HG03103 (cell line): Measurements from ENCODE around the gene STAT2.
"Not testable (repeated sequence)": the region's sequence is repeated elsewhere in the genome, so short reads cannot be mapped to it uniquely, and the experiment has no call there.

Experiments used
- ATAC-seq: cut with Tn5 transposase; IDR thresholded peaks from one replicate; pipeline ENCODE4 v1.9.1; 2021; ENCODE audit warnings: low read depth; ENCODE audit not compliant: unreplicated experiment

The STAT2 gene

DNA sequence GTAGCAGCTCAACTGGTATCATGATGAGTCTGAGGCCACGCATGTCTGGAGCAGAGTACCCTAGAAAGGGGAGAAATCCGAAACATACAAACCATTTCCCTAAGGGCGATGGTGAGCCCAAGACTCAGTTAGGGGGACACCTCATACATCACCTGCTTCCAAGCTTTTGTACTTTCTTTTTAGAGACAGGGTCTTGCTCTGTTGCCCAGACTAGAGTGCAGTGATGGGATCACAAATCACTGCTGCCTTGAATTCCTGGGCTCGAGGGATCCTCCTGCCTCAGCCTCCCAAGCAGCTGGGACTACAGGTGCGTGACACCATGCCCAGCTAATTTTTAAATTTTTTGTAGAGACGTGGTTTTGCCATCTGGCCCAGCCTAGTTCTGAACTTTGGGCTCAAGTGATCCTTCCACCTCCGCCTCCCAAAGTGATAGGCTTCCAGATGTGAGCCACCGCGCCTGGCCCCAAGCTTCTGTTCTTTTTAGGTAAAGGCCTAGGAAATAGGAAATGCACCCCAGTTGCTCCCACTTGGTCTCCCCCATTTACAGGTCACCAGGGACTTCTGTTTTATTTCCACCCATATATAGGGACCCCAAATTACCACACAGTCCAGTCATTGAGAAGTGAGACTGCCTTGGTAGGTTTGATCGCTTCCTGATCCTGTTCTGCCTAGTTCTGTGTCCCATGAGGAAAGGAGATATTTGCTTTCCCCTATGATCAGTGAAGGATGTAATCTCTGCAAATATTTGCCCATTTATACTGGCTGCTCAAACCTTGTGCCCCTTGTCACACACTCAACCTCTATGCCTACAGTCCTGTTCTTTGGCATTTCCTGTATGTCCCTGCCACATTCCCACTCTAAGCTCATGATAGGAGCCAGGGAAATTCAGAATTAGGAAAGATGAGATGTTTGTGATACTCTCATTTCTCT, 2.5 kb upstream of the STAT2 start, which contains the start of gene APOF:
APOF (minus strand) TSS at position 728 of the 930 bp plus-strand sequence; CDS start at position 616, 112 bp downstream.
- no peak for ATAC-seq

DNA sequence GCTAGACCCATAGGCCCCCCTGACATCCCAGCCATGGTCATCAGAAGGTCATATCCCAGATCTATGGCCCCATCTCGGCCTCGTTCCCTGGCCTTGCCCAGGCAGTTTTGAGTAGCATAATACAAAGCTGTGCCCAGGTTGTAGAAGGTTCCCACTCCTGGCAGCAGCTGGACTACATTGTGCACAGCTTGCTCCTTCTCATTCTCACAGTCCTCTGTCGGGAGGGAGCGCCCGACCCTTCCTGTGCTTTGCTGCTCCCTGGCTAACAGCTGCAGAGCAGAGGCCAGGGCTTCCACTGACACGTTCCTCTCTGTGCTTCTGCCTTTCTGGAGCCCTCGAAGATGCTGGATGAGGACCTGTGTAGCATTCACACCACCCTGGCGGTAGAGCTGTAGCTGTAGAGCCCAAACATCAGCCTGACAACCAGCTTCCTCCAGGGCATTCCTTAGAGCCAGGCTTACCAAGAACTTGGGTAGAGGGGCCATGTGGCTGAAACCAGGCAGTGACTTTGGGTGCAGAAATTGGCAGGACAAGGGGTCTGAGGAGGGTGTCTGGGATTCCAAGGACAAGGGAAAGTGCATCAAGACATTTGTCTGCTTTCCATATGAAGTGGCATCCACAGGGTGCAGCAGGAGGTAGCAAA, 1.7 kb upstream of the STAT2 start:
- no peak for ATAC-seq

DNA sequence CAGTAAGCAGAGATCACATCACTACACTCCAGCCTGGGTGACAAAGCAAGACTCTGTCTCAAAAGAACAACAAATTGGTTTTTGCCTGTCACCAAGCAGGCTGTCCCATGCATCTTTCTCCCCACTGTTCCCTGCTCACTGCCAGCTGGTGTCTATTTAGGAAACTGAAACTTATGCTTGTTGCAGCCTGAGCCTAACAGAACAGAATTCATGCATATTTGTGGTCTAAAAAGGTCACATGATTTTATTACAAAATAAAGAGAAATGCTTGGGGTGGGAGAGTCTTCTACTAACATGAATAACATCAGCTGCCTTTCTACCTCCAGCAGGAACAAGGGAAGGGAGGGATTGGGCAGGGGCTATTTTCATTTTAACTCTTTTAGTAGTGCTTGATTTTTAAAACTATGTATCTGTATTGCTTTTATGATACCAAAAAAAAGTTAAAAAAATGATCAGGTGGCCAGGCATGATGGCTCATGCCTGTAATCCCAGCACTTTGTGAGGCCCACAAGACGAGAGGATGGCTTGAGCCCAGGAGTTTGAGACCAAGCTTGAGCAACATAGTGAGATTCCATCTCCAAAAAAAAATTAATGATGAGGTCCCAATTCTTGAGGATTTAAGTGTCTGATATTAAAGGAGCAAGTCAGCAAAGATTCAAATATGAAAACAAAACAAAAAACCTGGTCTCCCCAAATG, 923 bp downstream of the STAT2 start:
- no peak for ATAC-seq

DNA sequence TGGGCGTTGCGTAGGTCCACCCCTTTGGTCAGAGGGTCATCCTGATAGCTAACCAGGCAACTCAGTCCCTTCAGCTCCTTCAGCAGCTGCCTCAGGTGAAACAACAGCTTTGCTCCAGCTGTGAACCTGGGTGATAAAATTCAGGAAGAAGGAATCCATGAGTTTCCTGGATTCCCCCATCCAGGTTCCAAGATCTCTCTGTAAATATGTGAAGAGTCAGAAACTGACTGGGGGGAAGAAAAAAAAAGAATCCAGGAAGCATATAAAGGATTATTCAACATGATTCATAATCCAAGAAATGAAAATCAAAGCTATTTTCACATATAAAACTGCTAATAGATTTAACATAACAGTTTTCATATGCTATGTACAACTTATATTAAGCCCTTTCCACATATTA, 8.6 kb downstream of the STAT2 start:
- no peak for ATAC-seq

DNA sequence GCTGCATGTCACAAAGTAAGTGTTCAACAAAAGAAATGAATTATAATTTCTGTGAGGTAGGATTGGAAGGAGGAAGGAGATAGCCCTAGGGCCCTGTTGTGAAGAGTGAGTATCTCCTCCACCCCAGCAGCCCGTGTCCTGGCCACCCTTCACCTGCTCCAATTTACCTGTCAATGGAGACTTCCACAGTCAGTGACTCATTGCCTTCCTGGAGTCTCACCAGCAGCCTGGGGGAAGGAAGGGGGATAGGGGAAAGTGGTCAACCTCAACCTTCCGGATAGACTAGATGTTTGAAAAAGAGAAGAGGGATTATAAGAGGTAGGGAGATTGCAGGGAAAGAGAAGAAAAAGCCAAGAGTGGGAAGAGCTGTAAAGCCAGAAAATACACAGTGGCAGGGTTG, 9.2 kb downstream of the STAT2 start:
- ATAC-seq, result no peak

DNA sequence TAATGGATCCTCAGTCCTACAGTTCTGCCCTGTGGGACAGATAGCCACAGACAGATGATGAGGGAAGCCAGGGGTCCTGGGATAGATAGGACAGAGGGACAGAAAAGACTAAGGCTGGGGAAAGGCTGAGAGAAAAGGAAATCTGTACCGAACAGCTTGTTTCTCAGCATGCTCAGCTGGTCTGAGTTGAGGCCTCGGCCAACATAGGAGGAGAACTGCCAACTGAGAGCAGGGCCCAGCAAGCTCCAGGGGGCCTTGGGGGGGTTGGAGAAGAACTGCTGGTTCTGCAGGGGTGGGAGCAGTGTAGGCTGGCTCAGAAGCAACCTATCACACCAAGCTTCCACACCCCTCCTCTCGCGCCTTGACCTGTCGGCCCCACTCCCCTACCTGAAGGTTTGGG, 11.1 kb downstream of the STAT2 start:
- no peak for ATAC-seq

DNA sequence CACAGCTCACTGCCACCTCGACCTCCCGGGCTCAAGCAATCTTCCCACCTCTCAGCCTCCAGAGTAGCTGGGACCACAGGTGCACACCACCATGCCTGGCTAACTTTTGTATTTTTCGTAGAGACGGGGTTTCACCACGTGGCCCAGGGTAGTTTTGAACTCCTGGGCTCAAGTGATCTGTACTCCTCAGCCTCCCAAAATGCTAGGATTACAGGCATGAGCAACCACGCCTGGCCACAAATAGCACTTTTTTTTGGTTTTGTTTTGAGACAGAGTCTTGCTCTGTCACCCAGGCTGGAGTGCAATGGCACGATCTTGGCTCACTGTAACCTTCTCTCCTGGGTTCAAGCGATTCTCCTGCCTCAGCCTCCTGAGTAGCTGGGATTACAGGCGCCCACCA, 12.7 kb downstream of the STAT2 start:
- not testable (repeated sequence) for ATAC-seq

DNA sequence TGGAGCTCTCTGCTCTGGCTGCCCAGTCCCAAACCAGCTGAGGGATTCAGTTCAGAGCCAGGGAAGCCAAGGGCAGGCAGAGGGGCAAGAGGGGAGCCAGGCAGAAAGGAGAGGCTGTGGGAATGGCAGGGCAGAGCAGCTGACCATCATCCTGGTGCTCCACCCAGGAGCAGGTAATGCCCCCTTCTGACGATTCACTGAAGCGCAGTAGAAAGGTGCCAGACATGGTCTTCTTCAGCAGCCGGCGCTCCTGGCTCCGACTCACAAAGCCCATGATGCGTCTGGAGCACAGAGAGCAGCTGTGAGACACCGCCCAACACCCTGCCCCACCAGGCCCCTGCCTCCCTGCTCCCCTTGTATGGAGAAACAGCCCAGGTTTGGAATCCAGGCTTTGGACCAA, 13.2 kb downstream of the STAT2 start:
- ATAC-seq, result no peak

DNA sequence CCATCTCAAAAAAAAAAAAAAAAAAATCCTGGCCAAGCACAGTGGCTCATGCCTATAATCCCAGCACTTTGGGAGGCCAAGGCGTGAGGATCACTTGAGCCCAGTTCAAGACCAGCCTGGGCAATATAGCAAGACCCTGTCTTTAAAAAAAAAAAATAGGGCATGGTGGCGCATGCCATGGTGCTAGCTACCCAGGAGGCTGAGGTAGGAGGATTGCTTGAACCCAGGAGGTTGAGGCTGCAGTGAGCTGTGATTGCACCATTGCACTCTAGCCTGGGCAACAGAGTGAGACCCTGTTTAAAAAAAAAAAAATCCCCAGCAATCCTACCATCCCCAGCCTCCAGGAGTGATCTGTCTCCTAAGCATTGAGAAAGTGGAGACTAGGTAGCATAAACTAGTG, 17.6 kb downstream of the STAT2 start:
- ATAC-seq, result not testable (repeated sequence)

DNA sequence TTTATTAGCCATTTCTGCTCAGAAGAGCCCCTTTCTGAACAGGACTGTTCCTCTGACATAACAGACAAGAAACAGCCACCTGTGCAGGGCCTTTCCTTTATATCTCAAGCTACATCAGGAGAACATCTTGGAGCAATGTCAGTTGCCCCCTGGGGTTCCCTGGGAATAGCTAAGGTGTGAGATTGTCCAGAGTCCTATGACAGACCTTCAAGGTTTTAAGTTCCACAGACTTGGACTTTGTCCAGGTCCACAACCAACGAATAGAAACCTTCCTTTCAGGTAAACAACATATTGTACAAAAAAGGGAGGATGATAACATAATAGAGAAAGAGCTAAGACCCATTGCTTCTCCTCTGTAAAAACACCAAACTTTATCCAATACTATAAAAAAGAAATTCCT, 18.3 kb downstream of the STAT2 start:
- no peak for ATAC-seq

DNA sequence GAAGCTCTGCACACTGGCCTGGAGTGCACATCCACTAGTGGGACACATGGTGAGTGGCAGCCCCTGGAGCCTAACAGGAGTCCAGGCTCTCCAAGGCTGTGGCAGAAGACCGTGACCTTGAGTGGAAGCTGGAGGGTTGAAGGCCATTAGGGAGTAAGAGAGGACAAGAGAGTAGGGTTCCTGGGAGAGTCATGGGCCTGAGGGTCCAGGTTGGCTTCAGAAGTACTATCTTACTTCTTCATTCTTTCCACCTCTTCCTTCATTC, 20.8 kb downstream of the STAT2 start:
- no peak for ATAC-seq

DNA sequence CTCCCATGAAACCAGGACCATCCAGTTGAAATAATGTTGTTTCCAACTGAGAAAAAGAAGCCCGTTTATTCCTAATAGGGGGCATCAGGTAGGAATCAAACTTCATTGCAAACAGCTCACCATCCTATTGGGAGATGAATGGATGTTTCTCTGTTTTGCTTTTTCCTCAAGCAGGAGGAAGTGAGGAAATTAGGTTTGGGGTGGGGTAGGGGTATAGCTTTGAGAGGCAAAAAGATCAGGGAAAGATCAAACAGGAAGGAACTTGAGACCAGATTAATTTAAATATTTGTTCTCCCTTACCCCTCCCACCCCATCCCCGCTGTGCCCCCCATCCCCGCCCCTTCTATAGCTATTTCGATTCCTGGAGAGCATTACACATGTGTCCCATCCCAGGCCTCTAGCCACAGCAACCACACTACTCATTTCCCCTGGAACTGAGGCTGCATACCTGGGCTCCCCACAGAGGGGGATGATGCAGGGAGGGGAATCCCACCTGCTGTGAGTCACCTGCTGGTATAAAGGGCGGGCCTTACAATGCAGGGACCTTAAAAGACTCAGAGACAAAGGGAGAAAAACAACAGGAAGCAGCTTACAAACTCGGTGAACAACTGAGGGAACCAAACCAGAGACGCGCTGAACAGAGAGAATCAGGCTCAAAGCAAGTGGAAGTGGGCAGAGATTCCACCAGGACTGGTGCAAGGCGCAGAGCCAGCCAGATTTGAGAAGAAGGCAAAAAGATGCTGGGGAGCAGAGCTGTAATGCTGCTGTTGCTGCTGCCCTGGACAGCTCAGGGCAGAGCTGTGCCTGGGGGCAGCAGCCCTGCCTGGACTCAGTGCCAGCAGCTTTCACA, 21.4 kb downstream of the STAT2 start, which contains the start of gene IL23A:
IL23A (plus strand) TSS at position 577 of the 850 bp plus-strand sequence; CDS start at position 738, 161 bp downstream.
- ATAC-seq, result no peak

DNA sequence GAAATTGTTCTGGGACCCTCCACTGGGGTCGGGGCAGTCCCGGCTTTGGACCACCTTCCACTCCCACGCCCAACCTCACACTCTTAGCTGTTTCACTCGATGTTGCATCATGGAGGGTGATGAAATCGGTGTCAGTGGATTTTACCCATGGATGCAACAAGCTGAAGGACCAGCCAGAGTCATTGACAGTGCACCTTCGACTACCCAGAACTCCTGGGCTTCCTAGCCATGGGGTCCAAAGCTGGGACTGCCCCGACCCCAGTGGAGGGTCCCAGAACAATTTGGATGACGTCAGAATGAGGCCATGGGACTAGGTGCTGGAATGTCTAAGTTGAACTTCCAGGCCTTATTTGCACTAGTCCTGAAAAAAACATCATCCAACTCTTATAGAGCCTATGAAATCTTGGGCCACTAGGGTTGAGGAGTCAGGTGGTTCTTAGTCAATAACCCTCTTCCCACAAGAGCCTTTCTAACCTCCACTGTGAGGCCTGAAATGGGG, 22.1 kb downstream of the STAT2 start:
- ATAC-seq, result no peak

DNA sequence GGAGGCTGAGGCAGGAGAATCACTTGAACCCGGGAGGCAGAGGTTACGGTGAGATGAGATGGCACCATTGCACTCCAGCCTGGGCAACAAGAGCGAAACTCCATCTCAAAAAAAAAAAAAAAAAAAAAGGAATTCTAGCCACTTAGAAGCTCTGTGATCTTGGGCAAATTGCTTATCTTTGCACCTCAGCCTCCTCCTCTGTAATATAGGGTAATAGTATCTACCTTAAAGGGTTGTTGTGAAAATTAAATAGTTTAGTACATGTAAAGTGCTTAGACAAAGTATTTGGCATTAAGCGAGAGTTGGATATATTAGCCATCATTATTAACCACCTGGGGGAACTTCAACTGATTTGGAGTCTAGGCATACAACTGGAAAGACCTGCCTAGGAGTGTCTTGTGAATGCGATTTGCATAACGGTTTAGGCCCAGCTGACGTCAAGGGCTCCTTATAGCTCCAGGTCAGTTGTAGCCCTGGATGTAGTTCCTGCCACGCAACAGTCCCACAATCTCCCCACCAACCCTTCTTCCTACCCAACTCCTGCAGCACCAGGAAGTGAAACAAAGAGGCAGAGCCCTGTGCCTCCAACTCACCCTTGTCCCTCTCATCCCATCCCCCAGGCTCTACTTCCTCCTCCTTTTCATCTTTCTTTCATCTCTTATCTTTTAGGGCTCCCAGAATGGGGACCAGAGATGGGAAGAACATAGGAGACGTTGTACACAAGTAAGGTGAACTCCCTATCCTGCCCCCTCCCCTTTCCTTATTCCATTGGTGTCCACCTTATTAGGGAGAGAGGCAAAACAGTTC, 23.3 kb downstream of the STAT2 start:
- no peak for ATAC-seq

DNA sequence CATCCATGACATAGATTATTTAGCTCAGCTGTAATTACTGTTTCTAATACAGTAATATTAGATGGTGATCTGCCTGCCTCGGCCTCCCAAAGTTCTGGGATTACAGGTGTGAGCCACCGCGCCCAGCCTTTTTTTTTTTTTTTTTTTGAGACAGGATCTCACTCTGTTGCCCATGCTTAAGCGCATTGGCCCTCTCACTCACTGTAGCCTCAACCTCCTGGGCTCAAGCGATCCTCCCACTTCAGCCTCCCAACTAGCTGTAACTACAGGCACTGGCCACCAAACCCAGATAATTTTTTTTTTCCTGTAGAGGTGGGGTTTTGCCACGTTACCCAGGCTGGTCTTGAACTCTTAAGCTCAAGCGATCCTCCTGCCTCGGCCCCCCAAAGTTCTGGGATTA, 24.4 kb downstream of the STAT2 start:
- not testable (repeated sequence) for ATAC-seq

DNA sequence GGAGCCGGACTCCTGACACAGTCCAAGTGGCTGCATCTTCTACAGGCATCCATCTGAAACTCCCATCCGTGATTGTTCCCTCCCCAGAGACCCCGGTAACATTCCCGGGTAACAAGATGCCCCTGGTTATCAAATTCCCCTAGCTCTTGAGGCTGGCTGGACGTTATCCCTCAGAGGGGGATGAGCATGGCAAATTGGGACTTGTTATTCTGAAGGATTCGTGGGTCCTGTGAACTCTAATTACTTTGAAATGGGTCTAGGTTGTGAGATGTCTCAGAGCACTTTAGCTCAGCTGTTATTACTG, 25.5 kb downstream of the STAT2 start:
- ATAC-seq, result no peak

DNA sequence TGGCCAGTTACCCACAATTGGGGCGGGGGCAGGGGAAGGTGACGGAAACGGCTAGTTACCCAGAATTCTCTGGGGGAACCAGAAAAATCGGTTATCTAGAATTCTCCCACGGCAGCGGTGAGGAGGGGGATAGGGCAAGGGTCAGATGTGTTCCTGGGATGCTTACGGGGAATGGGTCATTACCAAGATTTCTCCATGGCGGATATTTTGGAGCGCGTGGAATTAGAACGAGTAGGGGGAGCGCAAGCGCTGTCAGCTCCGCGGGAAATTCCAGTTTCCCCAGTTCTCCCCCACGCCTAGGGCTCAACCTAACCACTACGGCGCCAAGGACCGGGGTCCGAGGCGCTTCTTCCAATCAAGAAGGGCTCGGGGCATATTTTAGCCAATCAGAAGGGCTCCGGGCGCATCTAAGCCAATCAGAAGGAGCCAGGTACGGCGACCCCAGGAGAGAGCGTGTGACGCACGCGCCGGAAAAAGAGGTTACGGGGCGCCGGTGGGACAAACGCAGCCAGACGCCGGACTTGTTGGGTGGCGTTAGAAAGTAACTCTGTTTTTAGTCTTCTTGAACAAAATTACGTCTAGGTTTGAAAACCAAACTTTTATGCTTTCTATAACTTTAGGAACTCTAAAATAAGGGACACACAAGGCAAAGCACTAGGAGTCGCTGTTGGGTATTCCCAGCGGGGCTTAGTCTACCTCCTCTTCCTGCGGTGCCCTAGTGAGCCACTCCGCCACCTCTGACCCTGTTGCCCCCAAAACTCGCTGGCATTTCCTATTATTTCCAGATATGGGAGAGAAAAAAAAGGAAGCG, 26.0 kb downstream of the STAT2 start, which contains the start of gene PAN2:
PAN2 (minus strand) TSS at position 322 of the 811 bp plus-strand sequence. CDS start 906 bp downstream, outside the sequence.
- peak; percentile 92 for ATAC-seq

DNA sequence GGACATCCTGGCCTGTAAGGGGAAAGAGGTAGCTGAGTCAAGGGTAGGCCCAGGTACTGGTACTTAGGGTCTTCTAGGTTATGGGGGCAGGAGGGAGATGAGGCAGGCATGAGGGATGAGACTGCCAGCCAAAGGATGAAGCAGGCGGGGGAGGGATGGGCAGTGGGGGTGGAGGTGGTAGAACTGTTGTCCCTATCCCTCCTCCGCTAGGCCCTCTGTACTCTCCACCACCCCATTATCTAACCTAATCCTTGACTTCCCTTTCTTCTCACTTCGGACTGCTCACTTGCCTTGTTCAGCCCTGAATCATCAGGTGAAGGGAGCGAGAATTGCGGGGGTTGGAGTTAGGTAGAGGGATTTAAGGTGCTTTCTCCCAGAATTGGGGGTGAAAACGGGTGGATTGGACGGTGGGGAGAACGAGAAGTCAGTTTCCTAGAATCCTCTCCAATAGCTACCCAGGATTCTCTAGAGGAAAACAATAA, 26.7 kb downstream of the STAT2 start:
- no peak for ATAC-seq
